Loucy (cell line): Measurements from ENCODE around the gene TRPM1.

Experiments
- CTCF ChIP-seq: fragments of 200-600 bp; sonication (generic); conservative IDR thresholded peaks from 2 replicates; pipeline ENCODE4 v1.5.1; 2014; ENCODE audit warnings: mild to moderate bottlenecking, antibody characterized with exemption, low read length
- EZH2phosphoT487 ChIP-seq: fragments of 200-600 bp; IDR thresholded peaks from 2 replicates; pipeline ENCODE4 v1.6.1; 2018; ENCODE audit warnings: antibody characterized with exemption, mild to moderate bottlenecking, moderate library complexity, borderline replicate concordance

- TF ChIP-seq EZH2phosphoT487 = no peak
- no peak for TF ChIP-seq CTCF
These were observed 32.0 kb downstream of the TRPM1 start for GRCh38 chr15:31069360-31070000.
